Measurements from ENCODE around the gene RNASE8.

The RNASE8 gene

DNA sequence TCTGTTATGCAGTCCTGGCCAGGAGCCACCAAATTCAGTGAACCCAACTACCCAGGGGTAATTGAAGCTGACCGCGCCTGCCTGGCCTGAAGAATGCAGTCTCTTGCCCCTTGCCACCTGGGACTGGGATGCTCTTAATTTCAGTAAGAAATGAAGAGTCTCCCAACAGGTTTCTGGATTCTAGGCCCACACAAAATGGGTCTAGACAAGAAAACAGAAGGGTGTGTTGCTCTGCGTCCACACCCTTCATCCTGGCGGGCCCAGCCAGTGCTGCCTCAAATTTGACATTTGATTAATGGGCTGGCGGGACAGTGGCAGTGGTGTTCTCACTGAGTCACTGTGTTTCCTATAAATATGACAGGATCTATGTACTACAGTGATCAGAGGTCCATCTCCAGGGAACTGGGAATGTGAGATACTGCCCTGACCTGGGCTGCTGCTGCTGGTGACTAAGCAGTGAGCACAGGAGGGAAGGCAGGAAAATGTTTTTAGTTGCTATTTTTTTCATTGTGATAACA is 49.7 kb downstream of the RNASE8 start:
- Histone ChIP-seq H3K4me3 (ENCODE audit: low read length) (no peak overlapping the region), H3K4me1 (ENCODE audit: low read length) (peaks cover 62% of the 10 kb centered on the region), H3K36me3 (replicated peaks; ENCODE audit: low read depth, low read length) (peaks cover 11% of the 10 kb centered on the region), H2AFZ (ENCODE audit: low read depth, low read length) (peak overlapping the region; percentile 27; the same call in 1 of the 2 replicates), H3K9ac (ENCODE audit: low read length) (no peak overlapping the region), H3K27ac (ENCODE audit: low read length) (peak overlapping the region; percentile 39), H4K20me1 (ENCODE audit: insufficient read depth, low read length) (no peaks in the 10 kb centered on the region), H3K79me2 (ENCODE audit: low read length) (no peaks in the 10 kb centered on the region), H3K27me3 (ENCODE audit: low read depth, low read length) (no peaks in the 10 kb centered on the region), H3K9me3 (ENCODE audit: insufficient read depth, low read length) (0 out of 2 replicates have a peak, but pooled peaks cover 3% of the 10 kb centered on the region), H3K4me2 (ENCODE audit: low read length) (peak overlapping the region; percentile 21)
- TF ChIP-seq, protein P1, sequence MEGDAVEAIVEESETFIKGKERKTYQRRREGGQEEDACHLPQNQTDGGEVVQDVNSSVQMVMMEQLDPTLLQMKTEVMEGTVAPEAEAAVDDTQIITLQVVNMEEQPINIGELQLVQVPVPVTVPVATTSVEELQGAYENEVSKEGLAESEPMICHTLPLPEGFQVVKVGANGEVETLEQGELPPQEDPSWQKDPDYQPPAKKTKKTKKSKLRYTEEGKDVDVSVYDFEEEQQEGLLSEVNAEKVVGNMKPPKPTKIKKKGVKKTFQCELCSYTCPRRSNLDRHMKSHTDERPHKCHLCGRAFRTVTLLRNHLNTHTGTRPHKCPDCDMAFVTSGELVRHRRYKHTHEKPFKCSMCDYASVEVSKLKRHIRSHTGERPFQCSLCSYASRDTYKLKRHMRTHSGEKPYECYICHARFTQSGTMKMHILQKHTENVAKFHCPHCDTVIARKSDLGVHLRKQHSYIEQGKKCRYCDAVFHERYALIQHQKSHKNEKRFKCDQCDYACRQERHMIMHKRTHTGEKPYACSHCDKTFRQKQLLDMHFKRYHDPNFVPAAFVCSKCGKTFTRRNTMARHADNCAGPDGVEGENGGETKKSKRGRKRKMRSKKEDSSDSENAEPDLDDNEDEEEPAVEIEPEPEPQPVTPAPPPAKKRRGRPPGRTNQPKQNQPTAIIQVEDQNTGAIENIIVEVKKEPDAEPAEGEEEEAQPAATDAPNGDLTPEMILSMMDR (IDR thresholded peaks at IDR 0.05; ENCODE audit: low read depth, low read length), result no peak
- TF ChIP-seq EZH2phosphoT487 (IDR thresholded peaks at IDR 0.05; ENCODE audit: low read depth), result no peak

Data from OCI-LY3 (cell line).